Measurements from ENCODE around the gene LPIN3.
A peak's percentile ranks its signal among the peaks of the same experiment; 100 is the strongest.

Gene LPIN3, protein sequence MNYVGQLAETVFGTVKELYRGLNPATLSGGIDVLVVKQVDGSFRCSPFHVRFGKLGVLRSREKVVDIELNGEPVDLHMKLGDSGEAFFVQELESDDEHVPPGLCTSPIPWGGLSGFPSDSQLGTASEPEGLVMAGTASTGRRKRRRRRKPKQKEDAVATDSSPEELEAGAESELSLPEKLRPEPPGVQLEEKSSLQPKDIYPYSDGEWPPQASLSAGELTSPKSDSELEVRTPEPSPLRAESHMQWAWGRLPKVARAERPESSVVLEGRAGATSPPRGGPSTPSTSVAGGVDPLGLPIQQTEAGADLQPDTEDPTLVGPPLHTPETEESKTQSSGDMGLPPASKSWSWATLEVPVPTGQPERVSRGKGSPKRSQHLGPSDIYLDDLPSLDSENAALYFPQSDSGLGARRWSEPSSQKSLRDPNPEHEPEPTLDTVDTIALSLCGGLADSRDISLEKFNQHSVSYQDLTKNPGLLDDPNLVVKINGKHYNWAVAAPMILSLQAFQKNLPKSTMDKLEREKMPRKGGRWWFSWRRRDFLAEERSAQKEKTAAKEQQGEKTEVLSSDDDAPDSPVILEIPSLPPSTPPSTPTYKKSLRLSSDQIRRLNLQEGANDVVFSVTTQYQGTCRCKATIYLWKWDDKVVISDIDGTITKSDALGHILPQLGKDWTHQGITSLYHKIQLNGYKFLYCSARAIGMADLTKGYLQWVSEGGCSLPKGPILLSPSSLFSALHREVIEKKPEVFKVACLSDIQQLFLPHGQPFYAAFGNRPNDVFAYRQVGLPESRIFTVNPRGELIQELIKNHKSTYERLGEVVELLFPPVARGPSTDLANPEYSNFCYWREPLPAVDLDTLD

DNA sequence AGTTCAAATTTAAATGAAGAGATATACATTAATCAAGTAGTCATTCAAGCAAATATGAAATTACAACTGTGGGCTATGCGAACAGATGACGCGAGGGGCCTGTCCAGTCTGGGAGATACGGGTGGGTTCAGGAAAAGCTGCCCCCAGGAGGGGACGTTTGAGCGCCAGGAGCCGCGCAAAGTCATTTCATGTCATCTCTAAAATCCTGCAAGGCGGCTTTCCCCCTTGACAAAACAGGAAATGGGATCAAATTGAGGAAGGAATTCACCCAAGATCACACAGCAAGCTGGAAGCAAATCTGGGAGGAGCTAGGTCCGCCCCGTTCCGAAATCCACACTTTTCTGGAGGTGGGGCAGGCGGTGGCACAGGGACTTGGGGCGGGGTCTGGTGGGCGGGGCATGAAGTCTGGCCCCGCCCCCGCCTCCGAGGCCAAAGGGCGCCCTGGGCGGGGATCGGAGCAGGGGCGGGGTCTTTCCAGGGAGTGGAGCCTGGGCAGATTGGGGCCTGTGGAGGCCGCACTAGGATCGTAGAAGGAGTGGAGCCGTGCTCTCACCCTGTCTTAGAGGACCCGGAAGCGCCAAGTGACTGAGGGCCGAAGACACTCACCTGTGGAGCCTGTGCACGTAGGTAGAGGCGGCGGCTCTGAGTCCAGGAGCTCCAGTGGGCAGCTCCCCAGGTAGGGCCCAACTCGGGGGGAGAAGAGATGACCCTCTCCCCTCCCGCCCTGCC lies at the start of gene LPIN3:
TSS of gene LPIN3 (plus strand) at position 495 of the 729 bp plus-strand sequence. CDS start 4,983 bp downstream, outside the sequence.
- DNase-seq (ENCODE audit: extremely low spot score), result peak; percentile 87
- CTCF ChIA-PET, result interaction anchor here (0.6 to 7.2 kb wide), 26 partner anchors 10 to 377 kb away, joined by 3 to 133 read pairs (median 8); partner anchors contain the start of gene PLCG1
- POLR2A ChIA-PET, result interaction anchor here (0.7 kb wide), 1 partner anchor 99 kb away, joined by 4 read pairs; no protein-coding TSS in a partner anchor
- TF ChIP-seq, protein P1, sequence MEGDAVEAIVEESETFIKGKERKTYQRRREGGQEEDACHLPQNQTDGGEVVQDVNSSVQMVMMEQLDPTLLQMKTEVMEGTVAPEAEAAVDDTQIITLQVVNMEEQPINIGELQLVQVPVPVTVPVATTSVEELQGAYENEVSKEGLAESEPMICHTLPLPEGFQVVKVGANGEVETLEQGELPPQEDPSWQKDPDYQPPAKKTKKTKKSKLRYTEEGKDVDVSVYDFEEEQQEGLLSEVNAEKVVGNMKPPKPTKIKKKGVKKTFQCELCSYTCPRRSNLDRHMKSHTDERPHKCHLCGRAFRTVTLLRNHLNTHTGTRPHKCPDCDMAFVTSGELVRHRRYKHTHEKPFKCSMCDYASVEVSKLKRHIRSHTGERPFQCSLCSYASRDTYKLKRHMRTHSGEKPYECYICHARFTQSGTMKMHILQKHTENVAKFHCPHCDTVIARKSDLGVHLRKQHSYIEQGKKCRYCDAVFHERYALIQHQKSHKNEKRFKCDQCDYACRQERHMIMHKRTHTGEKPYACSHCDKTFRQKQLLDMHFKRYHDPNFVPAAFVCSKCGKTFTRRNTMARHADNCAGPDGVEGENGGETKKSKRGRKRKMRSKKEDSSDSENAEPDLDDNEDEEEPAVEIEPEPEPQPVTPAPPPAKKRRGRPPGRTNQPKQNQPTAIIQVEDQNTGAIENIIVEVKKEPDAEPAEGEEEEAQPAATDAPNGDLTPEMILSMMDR (IDR thresholded peaks at IDR 0.05; ENCODE audit: control extremely low read depth, extremely low read depth, low read depth, missing control alignments), result no peak

DNA sequence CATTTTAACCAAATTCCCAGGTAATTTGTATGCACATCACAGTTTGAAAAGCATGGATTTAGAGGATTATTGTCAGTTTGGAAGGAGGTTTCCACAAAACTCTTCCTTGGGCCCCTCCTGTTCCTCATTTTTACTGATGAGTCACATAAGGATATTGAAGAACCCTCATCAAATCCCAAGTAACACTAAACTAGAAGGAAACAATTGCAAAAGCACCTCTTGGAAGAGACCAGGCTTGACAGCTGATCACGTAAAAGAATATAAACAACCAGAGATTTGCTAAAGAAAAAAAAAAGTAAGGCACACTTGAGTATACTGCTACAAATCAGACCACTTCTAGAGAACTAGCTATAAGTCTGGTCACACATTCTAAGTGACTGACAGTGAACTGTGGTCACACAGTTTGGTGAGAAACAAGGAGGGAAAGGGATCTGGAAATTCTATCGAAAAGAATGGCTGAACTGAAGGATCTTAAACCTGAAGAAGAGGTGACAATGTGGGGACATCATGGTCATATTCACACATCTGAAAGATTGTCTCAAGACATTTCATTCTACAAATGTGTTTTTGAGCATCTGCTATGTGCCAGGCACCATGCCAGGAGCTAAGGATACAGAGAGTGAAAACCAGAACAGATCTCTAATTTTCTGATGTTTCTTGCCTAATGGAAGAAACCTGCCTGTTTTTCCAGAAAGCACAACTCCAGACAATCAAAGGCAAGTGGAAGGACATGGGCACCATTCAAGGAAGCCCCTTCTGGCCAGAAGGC lies 47.2 kb upstream of the LPIN3 start:
- TF ChIP-seq, protein P1 (IDR thresholded peaks at IDR 0.05; ENCODE audit: control extremely low read depth, extremely low read depth, low read depth, missing control alignments), result no peak
- POLR2A ChIA-PET, result no interaction called here
- DNase-seq (ENCODE audit: extremely low spot score), result no peak
- CTCF ChIA-PET, result interaction anchor here (0.9 to 1.5 kb wide), 5 partner anchors 10 to 18 kb away, joined by 3 to 5 read pairs (median 4); no protein-coding TSS in a partner anchor

DNA sequence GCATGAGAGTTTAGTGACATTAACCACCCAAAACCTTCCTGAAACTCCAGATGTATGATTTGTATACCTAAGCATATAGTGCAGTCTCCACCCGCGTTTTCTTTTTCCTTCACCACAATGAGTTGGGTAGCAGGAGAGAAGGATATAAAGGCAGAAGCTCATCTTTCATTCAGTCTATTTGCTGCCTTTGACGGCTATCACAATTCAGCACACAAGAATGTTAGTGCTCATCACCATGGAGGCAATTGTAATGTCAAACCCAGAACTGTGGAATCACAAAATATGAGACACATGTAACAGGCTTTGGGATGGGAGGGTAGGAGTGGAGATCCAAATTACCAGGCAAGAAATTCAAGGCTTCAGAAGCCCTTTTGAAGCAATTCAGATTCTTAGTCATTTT lies 40.7 kb upstream of the LPIN3 start:
- ChIA-PET CTCF (no interaction called here), POLR2A (no interaction called here)
- no peak for DNase-seq (ENCODE audit: extremely low spot score)
- TF ChIP-seq, protein P1 (IDR thresholded peaks at IDR 0.05; ENCODE audit: control extremely low read depth, extremely low read depth, low read depth, missing control alignments), result no peak

DNA sequence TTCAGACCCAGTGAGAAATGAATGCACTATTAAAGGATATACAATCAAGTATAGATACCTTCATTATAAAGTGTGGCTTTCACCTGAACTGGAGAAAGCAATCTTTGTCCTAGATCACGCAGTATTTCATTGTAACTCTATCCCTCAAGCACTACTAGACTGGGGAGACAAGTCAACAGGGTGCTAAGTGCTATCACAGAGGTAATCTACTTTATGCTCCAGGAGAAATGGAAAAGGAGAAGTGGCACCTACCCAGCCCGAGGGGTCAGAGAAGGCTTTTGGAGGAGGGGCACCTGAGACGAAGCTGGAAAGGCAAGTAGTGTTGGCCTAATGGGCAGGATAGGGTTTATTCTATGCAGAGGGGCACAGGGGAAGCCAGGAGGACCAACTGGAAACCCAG lies 40.2 kb upstream of the LPIN3 start:
- TF ChIP-seq, protein P1 (IDR thresholded peaks at IDR 0.05; ENCODE audit: control extremely low read depth, extremely low read depth, low read depth, missing control alignments), result no peak
- CTCF ChIA-PET, result interaction anchor here (1.4 kb wide), 1 partner anchor 11 kb away, joined by 4 read pairs; no protein-coding TSS in a partner anchor
- POLR2A ChIA-PET, result no interaction called here
- no peak for DNase-seq (ENCODE audit: extremely low spot score)

DNA sequence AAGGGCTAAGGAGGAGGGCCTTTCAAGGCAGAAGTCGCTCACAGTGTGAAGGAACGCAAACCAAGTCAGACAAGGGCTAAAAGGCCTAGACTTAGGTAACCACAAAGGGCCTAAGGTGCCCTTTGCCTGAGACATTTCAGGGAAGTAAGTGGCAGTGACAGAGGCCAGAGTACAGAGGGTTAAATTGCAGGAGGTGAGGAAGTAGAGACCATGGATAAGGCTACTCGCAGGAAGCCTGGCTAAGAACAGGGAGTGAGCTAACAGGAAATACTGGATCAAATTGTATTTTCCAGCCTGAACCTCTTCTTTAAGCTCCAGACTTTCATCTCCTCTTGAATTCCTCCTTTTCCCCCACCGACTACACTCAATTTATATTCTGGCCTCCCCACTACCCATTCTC lies 39.7 kb upstream of the LPIN3 start:
- DNase-seq (ENCODE audit: extremely low spot score), result no peak
- TF ChIP-seq, protein P1 (IDR thresholded peaks at IDR 0.05; ENCODE audit: control extremely low read depth, extremely low read depth, low read depth, missing control alignments), result no peak
- ChIA-PET POLR2A (no interaction called here), CTCF (interaction anchor here (1.4 kb wide), 1 partner anchor 11 kb away, joined by 4 read pairs; no protein-coding TSS in a partner anchor)

Data from GM10248 (cell line).